Measurements from ENCODE around the gene CASKIN1.

Gene CASKIN1

GRCh38 chr16:2213817-2214718 is 17.7 kb upstream of the CASKIN1 start:
- no peak for DNase-seq (ENCODE audit: low spot score)
- in situ Hi-C loops (cut with MboI; ENCODE audit: low pct_unique_long_range_greater_than_20kb, low sequenced_read_pairs, unreplicated experiment), result no loop called here
- TF ChIP-seq, protein P1, sequence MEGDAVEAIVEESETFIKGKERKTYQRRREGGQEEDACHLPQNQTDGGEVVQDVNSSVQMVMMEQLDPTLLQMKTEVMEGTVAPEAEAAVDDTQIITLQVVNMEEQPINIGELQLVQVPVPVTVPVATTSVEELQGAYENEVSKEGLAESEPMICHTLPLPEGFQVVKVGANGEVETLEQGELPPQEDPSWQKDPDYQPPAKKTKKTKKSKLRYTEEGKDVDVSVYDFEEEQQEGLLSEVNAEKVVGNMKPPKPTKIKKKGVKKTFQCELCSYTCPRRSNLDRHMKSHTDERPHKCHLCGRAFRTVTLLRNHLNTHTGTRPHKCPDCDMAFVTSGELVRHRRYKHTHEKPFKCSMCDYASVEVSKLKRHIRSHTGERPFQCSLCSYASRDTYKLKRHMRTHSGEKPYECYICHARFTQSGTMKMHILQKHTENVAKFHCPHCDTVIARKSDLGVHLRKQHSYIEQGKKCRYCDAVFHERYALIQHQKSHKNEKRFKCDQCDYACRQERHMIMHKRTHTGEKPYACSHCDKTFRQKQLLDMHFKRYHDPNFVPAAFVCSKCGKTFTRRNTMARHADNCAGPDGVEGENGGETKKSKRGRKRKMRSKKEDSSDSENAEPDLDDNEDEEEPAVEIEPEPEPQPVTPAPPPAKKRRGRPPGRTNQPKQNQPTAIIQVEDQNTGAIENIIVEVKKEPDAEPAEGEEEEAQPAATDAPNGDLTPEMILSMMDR (IDR thresholded peaks at IDR 0.05; ENCODE audit: extremely low read depth, insufficient read depth, missing control alignments), result no peak

GRCh38 chr16:2212362-2213324 is 16.2 kb upstream of the CASKIN1 start:
- in situ Hi-C loops (cut with MboI; ENCODE audit: low pct_unique_long_range_greater_than_20kb, low sequenced_read_pairs, unreplicated experiment), result no loop called here
- TF ChIP-seq, protein P1 (IDR thresholded peaks at IDR 0.05; ENCODE audit: extremely low read depth, insufficient read depth, missing control alignments), result no peak
- no peak for DNase-seq (ENCODE audit: low spot score)

- TF ChIP-seq, protein P1 (IDR thresholded peaks at IDR 0.05; ENCODE audit: extremely low read depth, insufficient read depth, missing control alignments), result no peak
- DNase-seq (ENCODE audit: low spot score), result no peak
- in situ Hi-C loops (cut with MboI; ENCODE audit: low pct_unique_long_range_greater_than_20kb, low sequenced_read_pairs, unreplicated experiment), result no loop called here
Observed at GRCh38 chr16:2211923-2212347, 15.5 kb upstream of the CASKIN1 start.

- in situ Hi-C loops (cut with MboI; ENCODE audit: low pct_unique_long_range_greater_than_20kb, low sequenced_read_pairs, unreplicated experiment), result no loop called here
- TF ChIP-seq, protein P1 (IDR thresholded peaks at IDR 0.05; ENCODE audit: extremely low read depth, insufficient read depth, missing control alignments), result no peak
- no peak for DNase-seq (ENCODE audit: low spot score)
Observed at GRCh38 chr16:2210386-2211365, 14.3 kb upstream of the CASKIN1 start, which contains the start of gene BRICD5. BRICD5 (minus strand) TSS chr16:2210863; CDS start chr16:2210833, 30 bp downstream.

DNA sequence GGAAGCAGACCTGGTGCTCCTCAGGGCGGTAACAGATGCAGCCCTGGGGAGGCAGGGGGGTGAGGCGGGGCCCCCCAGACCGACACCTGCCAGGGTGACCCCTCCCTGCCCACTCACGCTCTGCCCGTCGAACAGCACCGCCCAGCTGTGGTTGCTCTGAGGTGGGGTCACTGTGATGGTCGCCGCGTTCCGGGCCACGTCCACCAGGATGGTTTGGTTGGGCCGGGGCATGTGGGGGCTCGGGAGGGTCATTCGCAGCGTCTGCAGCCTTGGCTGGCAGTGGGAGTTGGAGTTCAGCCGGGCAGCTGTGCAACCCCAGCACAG is 13.6 kb upstream of the CASKIN1 start:
- in situ Hi-C loops (cut with MboI; ENCODE audit: low pct_unique_long_range_greater_than_20kb, low sequenced_read_pairs, unreplicated experiment), result no loop called here
- TF ChIP-seq, protein P1 (IDR thresholded peaks at IDR 0.05; ENCODE audit: extremely low read depth, insufficient read depth, missing control alignments), result no peak
- no peak for DNase-seq (ENCODE audit: low spot score)
